Sigmoid colon (tissue), 3 donors: ENCODE data around the gene ANKRD36C.

Experiments used
- POLR2A ChIP-seq, 2 donors: fragments of 450-650 bp; IDR thresholded peaks; one replicate each; pipeline ENCODE4 v1.6.1; 2016; ENCODE audit warnings: antibody characterized with exemption in 2 of 2, mild to moderate bottlenecking in 2 of 2, moderate library complexity in 2 of 2
- TF ChIP-seq, protein P1 (sequence below), 4 experiments: fragments of 450-650 bp in 3 of 4; fragments of 200-600 bp in 1 of 4; IDR thresholded peaks; one replicate each; pipeline ENCODE4 v1.5.1; 2016 to 2019; ENCODE audit warnings: antibody characterized with exemption in 4 of 4, mild to moderate bottlenecking in 3 of 4, moderate library complexity in 2 of 4

DNA sequence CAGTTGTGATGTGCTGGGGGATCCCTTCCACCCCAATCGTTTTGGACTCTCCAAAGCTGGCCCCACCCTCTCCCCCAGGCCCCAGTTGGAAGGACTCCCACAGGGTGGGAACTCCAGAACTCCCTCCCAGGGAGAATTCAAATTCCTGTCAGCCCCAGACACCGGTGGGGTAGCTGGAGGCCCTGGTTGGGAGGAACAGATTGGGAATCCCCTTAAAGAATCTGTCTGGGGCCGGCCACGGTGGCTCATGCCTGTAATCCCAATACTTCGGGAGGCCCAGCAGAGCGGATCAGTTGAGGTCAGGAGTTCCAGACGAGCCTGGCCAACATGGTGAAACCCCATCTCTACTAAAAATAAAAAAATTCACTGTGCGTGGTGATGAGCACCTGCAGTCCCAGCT is 155.5 kb downstream of the ANKRD36C start:
- no peak for TF ChIP-seq POLR2A (IDR thresholded peaks at IDR 0.05)
- TF ChIP-seq, protein P1, sequence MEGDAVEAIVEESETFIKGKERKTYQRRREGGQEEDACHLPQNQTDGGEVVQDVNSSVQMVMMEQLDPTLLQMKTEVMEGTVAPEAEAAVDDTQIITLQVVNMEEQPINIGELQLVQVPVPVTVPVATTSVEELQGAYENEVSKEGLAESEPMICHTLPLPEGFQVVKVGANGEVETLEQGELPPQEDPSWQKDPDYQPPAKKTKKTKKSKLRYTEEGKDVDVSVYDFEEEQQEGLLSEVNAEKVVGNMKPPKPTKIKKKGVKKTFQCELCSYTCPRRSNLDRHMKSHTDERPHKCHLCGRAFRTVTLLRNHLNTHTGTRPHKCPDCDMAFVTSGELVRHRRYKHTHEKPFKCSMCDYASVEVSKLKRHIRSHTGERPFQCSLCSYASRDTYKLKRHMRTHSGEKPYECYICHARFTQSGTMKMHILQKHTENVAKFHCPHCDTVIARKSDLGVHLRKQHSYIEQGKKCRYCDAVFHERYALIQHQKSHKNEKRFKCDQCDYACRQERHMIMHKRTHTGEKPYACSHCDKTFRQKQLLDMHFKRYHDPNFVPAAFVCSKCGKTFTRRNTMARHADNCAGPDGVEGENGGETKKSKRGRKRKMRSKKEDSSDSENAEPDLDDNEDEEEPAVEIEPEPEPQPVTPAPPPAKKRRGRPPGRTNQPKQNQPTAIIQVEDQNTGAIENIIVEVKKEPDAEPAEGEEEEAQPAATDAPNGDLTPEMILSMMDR (IDR thresholded peaks at IDR 0.05): no peak
